COLO668 (cell line): ENCODE results near the gene AHSP.
"Not testable (repeated sequence)": the region's sequence is repeated elsewhere in the genome, so short reads cannot be mapped to it uniquely, and the experiment has no call there.

ENCODE experiments used
- DNase-seq: peaks from one replicate; lab custom pipeline; 2025; ENCODE audit not compliant: unreplicated experiment; lab: John Stamatoyannopoulos, UW

Gene AHSP

DNA sequence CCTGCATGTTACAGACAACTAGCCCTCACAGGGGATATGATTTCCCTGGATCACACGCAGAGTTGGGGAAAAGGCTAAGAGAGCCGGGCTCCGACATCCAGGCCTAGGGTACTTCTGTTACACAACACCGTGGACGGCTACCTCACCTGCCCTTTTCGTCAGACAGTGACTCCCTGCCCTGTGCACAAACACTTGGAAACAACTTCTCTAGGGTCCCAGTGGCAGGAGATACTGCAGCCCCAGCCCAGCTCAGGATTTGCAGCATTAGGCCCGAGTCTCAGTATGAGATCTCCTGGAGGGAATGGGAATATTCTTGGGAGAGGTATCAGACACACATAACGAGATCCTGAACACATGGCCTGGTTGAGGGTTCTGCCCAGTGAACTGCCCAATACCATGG, 27.8 kb upstream of the AHSP start:
- no peak for DNase-seq

DNA sequence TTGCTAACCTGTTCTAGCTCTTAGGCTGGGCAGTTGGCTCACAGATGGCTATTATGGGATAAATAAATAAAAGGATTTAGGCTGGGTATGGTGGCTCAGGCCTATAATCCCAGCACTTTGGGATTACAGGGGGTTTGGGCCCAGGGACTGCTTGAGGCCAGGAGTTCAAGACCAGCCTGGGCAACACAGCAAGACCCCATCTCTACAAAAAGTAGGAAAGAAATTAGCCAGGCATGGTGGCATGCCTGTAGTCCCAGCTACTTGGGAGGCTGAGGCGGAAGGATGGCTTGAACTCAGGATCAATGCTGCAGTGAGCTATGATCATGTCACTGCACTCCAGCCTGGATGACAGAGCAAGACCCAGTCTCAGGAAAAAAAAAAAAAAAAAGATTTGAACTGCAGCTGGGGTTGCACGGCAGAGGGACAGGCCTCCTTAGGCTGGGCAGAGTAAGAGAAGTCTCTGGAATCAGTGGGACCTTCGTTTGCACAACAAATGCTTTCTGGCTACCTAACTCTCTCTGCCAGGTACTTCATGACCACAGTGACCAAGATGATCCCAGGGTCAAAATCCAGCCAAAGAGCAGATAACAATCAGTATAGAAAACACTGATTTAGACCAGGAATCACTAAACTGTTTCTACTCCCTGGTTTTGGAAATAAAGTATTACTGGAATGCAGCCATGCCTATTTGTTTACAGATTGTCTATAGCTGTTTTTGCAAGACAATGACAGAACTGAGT, 26.3 kb upstream of the AHSP start:
- DNase-seq: no peak

DNA sequence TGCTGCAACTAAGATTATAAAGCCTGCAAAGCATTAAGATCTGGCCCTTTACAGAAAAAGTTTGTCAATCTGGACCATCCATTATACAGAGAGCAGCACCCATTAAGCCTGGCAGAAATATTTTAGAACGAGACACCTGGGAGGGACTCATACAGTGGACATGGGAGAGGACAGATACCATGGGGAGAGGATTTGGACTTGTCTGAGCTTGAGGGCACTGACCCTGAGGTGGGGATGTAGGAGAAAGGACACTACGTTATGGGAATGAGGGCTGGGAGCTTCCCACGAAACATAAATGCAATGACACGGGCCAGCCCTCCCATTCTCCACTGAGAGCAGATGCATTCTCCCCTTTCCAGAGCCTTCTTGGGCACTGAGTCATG, 25.7 kb upstream of the AHSP start:
- no peak for DNase-seq

DNA sequence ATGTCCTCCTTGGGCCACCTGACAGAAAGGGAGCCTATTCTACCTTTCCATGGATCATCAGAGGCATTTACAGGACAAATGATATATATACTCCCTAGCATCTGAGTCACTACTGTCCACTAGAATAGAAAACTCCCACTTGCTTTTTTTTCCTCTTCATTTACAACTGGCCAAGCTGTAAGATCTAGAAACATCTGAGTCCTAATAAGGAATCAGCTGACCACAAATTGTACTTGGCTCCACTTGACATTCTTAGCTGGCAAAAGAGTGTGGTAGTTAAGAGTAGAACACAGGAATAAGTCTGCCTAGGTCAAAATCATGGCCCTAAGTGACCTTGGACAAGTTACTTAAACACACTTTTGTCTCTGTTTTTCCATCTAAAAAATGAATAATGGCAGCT, 24.7 kb upstream of the AHSP start:
- no peak for DNase-seq

DNA sequence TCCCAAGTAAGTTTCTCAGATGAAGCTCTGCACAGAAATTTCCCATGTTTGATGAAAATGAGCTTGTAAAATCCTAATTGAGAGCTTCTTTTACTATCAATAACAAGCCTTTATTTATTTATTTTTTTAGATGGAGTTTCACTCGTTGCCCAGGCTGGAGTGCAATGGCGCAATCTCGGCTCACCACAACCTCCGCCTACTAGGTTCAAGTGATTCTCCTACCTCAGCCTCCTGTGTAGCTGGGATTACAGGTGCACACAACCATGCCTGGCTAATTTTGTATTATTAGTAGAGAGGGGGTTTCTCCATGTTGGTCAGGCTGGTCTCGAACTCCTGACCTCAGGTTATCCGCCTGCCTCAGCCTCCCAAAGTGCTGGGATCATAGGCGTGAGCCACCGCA, 24.1 kb upstream of the AHSP start:
- not testable (repeated sequence) for DNase-seq

DNA sequence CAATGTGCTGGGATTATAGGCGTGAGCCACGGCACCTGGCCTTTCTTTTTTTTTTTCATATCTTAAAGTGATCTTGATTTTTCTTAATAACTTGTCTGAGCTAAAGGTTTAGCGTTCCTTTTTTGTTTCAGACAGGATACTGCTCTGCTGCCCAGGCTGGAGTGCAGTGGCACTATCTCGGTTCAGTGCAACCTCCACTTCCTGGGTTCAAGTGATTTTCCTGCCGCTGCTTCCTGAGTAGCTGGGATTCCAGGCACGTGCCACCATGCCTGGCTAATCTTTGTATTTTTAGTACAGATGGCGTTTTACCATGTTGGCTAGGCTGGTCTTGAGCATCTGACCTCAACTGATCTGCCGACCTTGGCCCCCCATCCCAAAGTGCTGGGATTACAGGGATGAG, 23.5 kb upstream of the AHSP start:
- no peak for DNase-seq

DNA sequence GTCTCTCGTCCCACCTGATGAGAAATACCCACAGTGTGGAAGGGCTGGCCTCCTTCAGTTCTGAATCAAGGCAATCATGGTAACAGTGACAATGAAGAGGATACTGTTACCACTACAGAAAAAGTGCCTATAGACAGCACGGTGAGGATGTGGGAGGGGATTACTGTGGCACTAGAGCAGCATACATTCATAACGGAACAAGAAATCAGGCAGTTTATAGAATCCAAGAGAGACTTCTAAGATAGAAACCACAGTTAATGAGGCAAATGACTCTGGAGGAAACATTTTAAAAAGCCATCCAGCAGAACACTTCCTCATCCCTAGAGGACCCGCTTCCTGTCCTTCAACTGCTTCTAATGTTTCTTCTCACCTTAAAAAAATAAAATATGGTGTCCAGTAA, 22.2 kb upstream of the AHSP start:
- DNase-seq: no peak

DNA sequence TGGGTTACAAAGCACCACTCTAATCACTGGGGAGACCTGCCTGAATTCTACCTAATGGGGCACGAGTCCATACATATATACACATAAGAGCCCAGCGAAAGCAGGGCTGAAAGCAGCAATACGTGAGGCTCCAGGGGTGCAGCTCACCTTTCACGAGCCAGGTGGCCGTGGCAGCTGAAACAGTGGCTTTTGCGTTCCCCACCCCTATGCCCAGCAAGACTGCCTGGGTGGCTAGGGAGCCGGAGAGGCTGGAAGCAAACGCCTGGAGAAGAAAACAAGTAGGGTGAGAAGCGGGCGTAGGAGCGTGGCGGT, 20.1 kb upstream of the AHSP start:
- DNase-seq: peak; percentile 38

DNA sequence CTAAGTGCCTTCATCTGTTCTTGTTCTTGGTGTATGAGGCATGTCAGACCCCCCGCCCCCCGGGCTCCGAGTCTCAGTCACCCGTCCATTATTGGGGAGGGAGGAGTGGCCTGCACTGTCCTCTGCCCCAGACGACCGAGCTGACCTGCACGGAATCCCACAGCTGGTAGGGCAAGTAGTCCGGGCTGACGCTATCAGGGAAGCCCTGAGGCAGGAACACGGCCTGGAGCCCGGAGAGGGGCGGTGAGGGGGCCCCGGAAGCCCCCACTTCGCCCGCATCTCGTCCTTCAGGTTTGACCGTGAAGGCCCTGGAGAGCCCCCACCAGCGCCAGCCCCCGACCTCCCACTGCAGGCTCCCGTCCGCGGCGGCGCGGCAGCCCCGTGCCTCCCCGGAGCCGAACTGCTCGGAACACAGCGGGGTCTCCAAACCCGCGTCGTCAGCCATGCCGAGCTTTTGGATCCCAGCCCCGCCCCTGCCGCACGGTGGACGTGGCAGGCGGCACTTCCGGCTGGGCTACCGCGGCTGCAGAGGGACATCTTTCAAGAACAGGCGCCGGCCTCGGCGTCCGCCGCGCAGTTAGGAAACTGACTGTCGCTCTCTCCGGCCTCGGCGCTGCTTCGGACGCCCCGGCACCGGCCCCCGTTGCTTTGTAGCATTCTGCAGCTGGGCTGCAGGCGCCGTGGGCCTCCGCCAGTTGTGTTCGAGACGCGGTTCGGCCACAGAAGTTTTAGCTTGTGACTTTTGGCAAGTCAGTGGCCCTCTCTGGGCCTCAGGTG, 19.6 kb upstream of the AHSP start, which contains the start of gene RUSF1:
Gene RUSF1 (minus strand): TSS at position 463 of the 777 bp plus-strand sequence. CDS start 18 bp downstream, at position 445.
- DNase-seq: peak; percentile 92

DNA sequence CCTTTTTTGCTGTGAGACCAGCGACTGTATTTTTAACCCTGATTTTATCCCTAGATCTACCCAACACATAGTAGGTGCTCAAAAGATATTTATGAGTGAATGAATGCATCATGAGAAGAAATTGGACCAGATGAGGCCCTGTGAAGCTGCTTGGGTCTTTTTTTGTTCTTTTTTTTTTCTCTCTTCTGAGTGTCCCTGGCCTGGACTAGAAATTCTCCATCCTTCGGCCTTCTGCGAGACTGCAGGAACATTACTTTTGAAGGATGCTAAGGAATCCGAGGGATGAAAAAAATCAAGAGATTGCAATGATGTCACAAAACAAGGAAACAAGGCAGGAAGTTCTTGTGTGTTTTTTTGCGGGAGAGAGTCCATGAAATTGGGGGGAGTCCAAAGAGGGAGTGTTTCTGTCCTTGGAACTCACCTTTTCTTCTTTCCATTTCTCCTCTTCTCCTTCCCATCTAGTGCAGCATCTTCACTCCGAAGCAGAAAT, 18.9 kb upstream of the AHSP start:
- DNase-seq: no peak

DNA sequence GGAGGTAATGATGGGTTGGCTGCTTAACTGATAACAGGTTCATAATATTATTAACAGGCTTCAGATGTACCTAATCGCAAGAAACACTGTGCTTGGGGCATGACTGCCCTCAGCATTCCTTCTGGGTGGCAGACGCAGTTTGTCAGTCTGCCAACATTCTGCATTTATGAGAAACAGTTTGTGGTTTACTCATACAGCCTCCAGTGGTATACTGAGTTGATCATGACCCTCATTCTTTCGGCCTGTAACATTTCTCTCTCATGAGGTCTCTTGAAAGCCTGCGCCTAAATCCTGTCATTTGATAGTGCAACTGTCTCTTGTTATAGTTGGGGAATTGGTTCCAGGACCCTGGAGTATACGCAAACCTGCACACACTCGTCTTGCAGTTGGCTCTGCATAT, 14.6 kb upstream of the AHSP start:
- DNase-seq: no peak

DNA sequence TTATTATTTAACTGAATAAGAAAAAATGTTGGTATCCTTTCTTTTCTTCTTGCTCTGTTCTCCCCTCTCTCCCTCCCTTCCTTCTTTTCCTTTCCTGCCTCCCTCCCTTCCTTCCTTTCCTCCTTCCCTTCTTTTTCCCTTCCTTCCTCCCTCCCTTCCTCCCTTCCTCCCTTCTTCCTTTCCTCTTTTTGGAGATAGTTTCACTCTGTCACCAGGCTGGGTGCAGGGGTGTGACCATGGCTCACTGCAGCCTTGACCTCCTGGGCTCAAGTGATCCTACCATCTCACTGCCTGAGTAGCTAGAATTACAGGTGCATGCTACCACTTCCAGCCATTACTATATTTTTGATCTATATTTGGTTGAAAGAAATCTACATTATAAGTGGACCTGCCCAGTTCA, 13.8 kb upstream of the AHSP start:
- DNase-seq: no peak

DNA sequence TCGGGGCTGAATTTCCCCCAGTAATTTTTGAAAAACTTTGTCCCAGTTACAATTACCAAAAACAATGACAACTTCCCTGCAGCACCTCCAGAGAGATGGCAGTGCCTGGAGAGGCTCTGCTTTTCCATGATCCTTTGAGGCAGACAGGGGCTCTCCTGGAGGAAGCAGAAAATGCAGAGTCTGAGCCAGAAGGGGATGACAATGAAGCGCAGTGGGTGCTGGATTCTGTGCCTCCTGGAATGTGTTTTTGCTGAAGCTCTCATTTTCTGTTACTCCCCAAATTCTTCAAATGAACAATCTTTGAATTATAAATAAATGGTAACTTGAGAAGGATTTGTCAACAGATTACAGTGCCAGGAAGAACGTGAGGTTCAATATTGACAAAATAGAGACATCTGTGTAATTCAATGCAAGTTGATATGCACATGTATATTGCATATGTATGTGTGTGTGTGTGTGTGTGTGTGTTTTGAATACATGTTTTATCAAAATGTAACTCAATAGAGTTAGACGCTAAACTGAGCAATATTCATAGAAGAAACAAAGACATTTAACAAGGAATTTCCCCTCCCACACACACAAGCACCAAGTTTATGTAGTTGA, 9.8 kb upstream of the AHSP start:
- DNase-seq: peak; percentile 15

DNA sequence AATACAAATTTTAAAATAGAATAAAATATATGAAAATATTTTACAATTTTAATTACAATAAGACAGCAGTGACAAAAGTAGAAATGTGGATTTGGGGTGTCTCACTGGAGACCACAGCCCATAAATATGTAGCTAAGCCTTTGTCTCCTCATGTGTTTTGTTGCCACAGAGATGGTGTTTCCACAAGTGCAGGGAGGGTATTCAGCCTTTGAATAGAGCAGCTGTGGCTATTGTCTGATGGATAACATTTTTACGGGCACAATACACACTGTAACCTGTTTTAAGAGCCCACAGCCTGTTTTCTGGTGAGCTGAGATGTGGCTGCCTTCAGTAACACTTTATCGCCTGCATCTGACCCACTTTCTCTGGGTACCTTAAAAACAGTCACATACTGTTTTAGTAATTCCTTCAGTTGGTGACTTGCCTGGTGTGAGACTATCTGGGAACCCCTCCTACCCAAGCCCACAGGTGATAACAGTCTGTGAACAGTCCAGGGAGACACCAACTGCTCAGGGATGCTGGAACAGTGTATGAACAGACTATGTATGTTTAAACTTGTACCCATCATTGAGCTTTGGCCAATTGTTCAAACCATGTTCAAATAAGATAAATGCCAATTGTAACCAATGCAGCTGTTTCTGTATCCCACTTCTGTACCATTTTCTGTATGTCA, 7.8 kb upstream of the AHSP start:
- DNase-seq: peak; percentile 48

DNA sequence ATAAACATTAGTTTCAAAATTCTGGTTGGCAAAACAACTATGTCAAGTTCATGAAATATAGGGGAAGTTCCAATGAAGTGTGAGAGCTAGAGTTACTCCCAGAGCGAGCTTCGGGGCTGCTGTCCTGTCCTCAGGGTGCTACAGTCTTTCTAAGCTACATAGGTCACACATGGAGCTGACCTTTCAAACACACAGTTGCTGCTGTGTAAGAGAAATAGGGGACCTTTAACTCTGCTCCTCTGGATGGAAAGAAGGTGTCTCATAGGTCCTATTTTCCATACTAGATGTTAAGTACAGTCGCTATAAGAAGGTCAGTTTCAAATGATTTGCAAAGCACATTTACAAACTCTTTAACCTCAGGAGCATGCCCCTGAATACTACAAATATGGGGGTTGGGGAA, 6.3 kb upstream of the AHSP start:
- DNase-seq: no peak

DNA sequence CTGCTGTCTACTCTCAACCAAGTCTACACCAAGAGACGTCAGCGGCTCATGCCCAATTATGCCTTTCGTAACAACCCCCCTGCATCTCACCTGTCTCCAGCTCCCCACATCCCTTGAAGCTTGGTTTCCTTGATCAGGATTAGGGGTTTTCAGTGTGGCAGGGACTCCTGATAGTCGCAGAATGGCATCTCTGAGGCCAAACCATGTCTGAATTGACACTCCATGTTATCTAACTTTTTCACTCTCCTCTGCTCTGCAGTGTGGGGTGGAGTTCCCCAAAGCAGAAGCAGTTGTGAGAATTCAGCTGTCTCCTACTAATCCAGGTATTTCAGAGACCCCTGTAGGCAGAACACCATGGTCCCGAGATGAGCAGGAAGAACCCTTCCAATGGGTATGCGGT, 5.6 kb upstream of the AHSP start:
- no peak for DNase-seq

DNA sequence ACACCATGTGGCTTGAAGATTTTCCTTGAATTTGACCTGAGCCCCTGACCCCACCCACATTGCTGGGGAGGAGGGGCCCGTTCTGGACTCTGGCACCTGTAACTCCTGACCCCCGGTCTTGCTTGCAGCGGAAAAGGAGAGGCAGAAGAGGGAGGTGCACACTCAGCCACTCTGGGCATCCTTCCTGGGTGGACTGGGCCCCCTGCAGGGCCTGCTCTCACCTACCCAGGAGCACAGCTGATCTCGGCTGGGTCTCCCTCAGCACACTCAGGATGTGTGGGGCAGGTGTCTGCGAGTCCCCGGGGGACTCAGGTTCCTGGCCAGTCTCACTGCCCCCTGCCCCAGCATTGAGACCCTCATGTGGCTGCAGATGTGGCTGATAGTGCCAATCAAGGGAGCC, 3.9 kb upstream of the AHSP start:
- DNase-seq: not testable (repeated sequence)

DNA sequence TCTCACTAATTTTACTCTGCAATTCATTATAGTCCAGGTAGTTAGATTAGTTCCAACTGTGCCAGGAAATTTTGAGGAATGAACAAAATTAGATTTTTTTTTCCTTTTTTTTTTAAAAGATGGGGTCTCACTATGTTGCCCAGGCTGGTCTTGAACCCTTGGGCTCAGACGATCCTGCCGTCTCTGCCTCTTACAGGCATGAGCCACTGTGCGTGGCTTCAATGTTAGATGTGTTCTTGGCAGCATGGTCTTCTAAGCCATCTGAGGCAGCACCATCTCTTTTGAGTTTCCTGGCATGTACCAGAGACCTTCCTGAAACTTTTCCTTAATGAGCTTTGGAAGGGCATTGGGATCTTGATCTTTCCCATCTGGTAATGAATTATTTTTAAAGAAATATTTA, 2.6 kb upstream of the AHSP start:
- DNase-seq: no peak

DNA sequence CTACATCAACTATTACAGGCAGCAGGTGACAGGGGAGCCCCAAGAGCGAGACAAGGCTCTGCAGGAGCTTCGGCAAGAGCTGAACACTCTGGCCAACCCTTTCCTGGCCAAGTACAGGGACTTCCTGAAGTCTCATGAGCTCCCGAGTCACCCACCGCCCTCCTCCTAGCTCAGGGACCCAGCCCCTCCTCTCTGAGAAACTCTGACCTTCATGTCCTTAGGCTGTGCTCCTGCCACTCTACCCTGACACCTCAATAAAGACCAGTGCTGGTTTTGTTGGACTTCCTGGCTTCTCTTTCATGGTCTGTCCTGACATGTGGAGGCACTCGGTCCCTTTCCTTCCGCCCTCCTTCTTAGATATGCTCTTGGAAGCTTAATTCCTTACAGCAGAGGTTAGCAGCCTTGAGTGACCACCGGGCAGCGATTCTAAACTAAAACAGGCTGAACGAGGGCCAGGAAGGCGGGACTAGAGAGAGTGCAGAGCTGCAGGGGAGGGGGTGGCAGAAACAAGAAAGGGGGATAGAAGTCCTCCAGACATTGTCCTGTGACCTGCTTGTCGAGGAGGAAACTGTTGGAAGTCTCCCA, 915 bp downstream of the AHSP start:
- no peak for DNase-seq

DNA sequence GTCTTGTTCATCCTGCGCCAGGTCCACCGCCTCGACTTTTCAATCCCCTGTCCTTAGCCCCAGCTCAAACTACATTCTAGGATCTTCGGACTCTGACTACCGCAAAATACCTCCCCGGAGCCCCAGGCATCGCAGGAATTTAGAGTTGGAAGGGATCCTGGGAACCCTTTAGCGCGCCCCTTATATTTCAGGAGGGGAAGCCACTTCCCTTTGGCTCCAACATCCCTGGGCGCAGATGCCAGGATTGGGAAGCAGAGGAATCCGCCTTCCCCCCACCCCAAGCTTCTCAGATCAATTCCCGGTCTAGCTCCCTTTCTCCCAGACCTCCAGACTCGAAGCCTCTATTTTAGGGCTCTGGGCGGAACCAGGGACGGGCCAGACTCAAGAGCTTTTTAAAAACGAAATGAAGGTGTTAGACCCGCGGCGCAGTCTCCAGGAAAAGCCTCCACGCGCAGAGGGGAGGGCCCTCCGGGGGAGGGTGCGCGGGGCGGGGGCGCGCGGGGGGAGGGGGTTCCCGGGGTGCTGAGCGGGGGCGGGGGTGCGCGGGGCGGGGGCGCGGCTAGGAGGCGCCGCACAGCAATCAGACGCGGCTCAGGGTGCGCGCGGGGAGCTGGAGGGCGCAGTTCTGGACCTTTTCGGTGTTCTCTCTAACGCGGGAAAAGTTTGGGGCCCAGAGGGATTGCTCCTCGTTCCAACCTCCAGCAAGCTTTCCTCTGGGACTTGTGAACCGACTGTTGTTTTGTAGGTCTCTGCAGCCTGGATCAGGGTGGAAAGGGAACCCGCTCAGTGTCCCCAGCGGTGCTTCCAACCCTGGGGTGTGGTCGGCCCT, 1.6 kb downstream of the AHSP start:
- DNase-seq: no peak
